Measurements from ENCODE around the gene MEIOC.

The MEIOC gene

DNA sequence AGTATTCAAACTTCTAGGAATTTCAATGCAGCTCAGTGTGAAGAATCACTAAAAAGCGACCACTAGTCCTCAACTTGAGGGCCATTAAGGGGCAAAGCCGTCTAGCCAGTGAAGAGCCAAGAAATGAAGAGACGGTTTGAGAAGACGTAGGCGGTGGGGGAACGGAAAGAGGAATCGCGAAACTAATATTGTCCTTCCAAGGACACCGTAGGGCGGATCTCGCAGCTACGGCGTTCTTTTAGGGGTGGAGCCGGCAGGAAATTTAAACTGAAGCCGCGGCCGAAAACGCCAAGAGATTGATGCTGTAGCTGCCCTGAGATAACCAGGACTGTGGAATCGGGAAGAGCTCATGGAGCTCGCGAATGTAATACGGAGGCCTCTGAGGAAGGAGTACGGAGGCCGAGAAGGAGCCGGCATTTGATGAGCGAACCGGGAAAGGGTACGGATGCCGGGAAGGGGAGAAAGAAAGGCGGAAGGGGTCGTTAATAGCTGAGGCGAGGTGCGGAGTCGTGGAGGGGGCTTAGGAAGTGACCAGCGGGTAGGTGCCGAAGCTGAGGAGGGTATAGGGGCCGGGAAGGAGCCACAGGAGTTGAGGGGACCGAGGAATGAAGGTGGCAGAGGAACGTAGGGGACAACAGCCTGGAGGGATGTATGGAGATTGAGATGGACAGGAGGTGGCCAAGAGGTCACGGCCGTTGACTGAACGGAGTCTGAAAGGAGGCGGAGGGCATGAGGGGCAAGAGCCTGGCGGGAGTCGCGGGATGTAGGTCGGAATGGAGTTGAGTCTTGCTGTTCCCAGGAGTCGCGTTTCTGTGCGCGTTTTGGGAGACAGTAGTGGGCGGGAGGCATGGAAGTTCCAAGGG, 52.4 kb downstream of the MEIOC start, which contains the start of gene DBF4B:
Gene DBF4B (plus strand): TSS at position 265 of the 863 bp plus-strand sequence. CDS start 156 bp downstream, at position 421.
- peak; percentile 98 for DNase-seq (ENCODE audit: low spot score)

DNA sequence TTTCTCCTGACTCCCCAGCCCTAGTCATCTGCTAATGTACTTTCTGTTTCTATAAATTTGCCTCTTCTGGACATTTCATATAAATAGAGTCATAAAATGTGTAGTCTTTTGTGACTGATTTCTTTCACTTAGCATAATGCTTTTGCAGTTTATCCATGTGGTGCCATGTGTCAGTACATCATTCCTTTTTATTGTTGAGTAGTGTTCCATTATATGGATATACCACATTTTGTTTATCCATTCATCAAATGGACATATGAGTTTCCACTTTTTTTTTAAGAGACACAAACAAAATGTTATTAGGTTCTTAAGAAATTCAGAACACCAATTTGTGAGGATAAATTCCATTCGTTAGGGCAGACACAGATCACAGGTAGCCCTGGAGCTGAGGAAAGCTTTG, 63.2 kb downstream of the MEIOC start:
- DNase-seq (ENCODE audit: low spot score): no peak

DNA sequence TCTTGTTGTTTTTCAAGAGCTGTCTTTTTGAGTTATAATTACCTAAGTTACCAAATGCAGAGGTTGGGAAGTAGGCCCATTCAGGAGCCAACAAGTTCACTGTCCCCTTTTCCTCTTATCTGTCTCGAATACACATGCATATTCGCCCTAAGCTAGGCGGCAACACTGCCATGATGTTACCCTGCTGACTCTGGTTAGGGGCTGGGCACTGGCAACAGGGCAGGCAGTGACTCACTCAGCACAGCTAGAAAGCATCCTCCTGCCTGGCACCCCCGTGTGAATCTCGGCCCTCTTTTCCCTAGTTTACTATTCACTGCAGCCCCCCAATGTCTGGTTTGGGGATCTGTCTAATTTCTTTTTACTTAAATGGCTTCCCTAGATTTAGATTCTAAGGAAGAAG, 66.0 kb downstream of the MEIOC start:
- DNase-seq (ENCODE audit: low spot score): no peak

All from AG08395 (cell line).